Stimulated activated CD4-positive, alpha-beta T cell treated with anti-CD3 and anti-CD28 coated beads, Interleukin-4, amount 100 ng/mL, for 24 hours (primary cell): Measurements from ENCODE around the gene DFFB.

Experiments
- DNase-seq: peaks from one replicate; pipeline ENCODE4 v3.0.0-alpha.2; 2020

The DFFB gene

GRCh38 chr1:3931007-3931912 lies 74.0 kb downstream of the DFFB start:
- DNase-seq, result no peak

- DNase-seq, result no peak
These were observed 75.1 kb downstream of the DFFB start for GRCh38 chr1:3932156-3932919.
